Fibroblast of lung (primary cell): ENCODE data around the gene RAB30.

Source experiments
- CTCF ChIP-seq, 2 donors: IDR thresholded peaks in 1 of 2; conservative IDR thresholded peaks in 1 of 2; 1 replicate in 1 of 2; 2 replicates in 1 of 2; pipeline ENCODE4 v1.5.1; 2011 to 2012; ENCODE audit warnings: low read length in 2 of 2, control low read depth in 1 of 2, inconsistent platforms in 1 of 2, low read depth in 1 of 2, mild to moderate bottlenecking in 1 of 2
- EZH2 ChIP-seq: IDR thresholded peaks from 2 replicates; pipeline ENCODE4 v1.5.1; 2012; ENCODE audit warnings: low read length, control low read depth, mild to moderate bottlenecking; ENCODE audit errors: missing control alignments

GRCh38 chr11:82960779-82961143 lies 110.9 kb downstream of the RAB30 start:
- no peak for TF ChIP-seq CTCF (conservative IDR thresholded peaks at IDR 0.05 in 1 of 2, IDR thresholded peaks at IDR 0.05 in 1 of 2; ENCODE audit: low read depth in 1 of 2, low read length in 2 of 2)
- TF ChIP-seq EZH2, result no peak
